Ovary (tissue), 9 donors: ENCODE measurements around the gene PITPNC1. TPM values are rescaled to one million over a fixed set of nuclear protein-coding genes. Genes with fewer than 3 reads are reported as not detected.
"Not testable (repeated sequence)": the region's sequence is repeated elsewhere in the genome, so short reads cannot be mapped to it uniquely, and the experiment has no call there.

Source experiments
- DNase-seq, 5 donors: peaks; one replicate each; pipeline ENCODE4 v3.0.0-alpha.2; 2019 to 2020
- H3K27ac ChIP-seq, 2 donors: fragments of 200-600 bp; one replicate each; pipeline versions ENCODE4 v1.5.1 to v1.8.0; 2019 to 2022
- H3K27me3 ChIP-seq: fragments of 200-600 bp; one replicate; pipeline ENCODE4 v1.8.0; 2022
- H3K36me3 ChIP-seq: fragments of 200-600 bp; sonication (generic); one replicate; pipeline ENCODE4 v1.5.1; 2019
- H3K4me1 ChIP-seq: one replicate; pipeline ENCODE4 v1.8.1; 2013; ENCODE audit warnings: mild to moderate bottlenecking, moderate library complexity; ENCODE audit not compliant: insufficient read depth
- H3K4me3 ChIP-seq: fragments of 200-600 bp; sonication (generic); one replicate; pipeline ENCODE4 v1.5.1; 2017
- H3K9me3 ChIP-seq, 2 donors: fragments of 200-600 bp in 1 of 2; sonication (generic) in 1 of 2; one replicate each; pipeline versions ENCODE4 v1.5.1 to v1.8.1; 2013 to 2019; ENCODE audit warnings: mild to moderate bottlenecking in 1 of 2, moderate library complexity in 1 of 2
- EP300 ChIP-seq: sonication (generic); formaldehyde crosslinking; IDR thresholded peaks from one replicate; pipeline ENCODE4 v1.6.1; 2017; ENCODE audit warnings: antibody characterized with exemption
- POLR2A ChIP-seq: fragments of 450-650 bp; IDR thresholded peaks from one replicate; pipeline ENCODE4 v1.6.1; 2017; ENCODE audit warnings: antibody characterized with exemption, mild to moderate bottlenecking, moderate library complexity
- WGBS, 3 donors: extraction: QIAGEN DNeasy Blood & Tissue Kit in 1 of 3; methylation state at CpG; one replicate each; pipeline versions ENCODE4 v1.1.5 to v1.1.7; 2013 to 2017; 5-methylcytosine and 5-hydroxymethylcytosine counted together
- intact Hi-C, 4 donors: fragments of 100-400 bp; cut with DNase I; formaldehyde crosslinking; loops; one replicate each; pipeline versions ENCODE4 v1.11.0 to v1.15.1; 2022 to 2023
- polyA plus RNA-seq, 2 donors: library from polyadenylated mRNA; stranded (reverse); fragments of 200-250 nt in 1 of 2; fragments of 350-450 nt in 1 of 2; fragmentation: Illumina TruSeq in 1 of 2; extraction: RNeasy Lipid Tissue Mini Kit (QIAGEN cat#74804) in 1 of 2; gene quantifications; one replicate each; pipeline ENCODE4 v1.2.3, GENCODE V29; 2013 to 2014
- total RNA-seq, 7 donors: library from RNA; depleted of rRNA in 2 of 7; stranded (reverse); fragments of >200 nt in 2 of 7; fragmentation: NEBNext Ultra II Directional in 3 of 7; extraction: Animal tissue kit (Norgen Biotek cat#: 25700) in 3 of 7; gene quantifications; one replicate each; pipeline versions ENCODE4 v1.1.0 to v1.2.4, GENCODE V29; 2016 to 2023
- TF ChIP-seq, protein P1 (sequence below), 3 donors: fragments of 450-650 bp in 2 of 3; fragments of 200-600 bp in 1 of 3; IDR thresholded peaks; one replicate each; pipeline versions ENCODE4 v1.5.1 to v1.8.0; 2016 to 2022; ENCODE audit warnings: antibody characterized with exemption in 3 of 3, mild to moderate bottlenecking in 1 of 3
- donor health status: DM: no; HTN: no; CAD: no; lungs with moderate emphysema.
- donor health status: DM: no; HTN: no; CAD: no.
- donor health status: Bipolar disorder and iron deficiency.
- donor health status: DM: yes; HTN: yes; CAD: no.
- donor health status: DM: no; HTN: no; CAD: no.
- donor health status: DM: yes; HTN: yes; CAD: no.

The PITPNC1 gene
- total and polyA plus RNA-seq, 9 donors, result 14.9 to 40.9 (median 23.8) TPM

- DNase-seq, result no peak
- TF ChIP-seq POLR2A, result no peak
- no peak for TF ChIP-seq EP300
- TF ChIP-seq, protein P1, sequence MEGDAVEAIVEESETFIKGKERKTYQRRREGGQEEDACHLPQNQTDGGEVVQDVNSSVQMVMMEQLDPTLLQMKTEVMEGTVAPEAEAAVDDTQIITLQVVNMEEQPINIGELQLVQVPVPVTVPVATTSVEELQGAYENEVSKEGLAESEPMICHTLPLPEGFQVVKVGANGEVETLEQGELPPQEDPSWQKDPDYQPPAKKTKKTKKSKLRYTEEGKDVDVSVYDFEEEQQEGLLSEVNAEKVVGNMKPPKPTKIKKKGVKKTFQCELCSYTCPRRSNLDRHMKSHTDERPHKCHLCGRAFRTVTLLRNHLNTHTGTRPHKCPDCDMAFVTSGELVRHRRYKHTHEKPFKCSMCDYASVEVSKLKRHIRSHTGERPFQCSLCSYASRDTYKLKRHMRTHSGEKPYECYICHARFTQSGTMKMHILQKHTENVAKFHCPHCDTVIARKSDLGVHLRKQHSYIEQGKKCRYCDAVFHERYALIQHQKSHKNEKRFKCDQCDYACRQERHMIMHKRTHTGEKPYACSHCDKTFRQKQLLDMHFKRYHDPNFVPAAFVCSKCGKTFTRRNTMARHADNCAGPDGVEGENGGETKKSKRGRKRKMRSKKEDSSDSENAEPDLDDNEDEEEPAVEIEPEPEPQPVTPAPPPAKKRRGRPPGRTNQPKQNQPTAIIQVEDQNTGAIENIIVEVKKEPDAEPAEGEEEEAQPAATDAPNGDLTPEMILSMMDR (IDR thresholded peaks at IDR 0.05), result no peak
- Histone ChIP-seq H3K4me3 (no peak overlapping the region), H3K36me3 (no peaks in the 10 kb centered on the region), H3K4me1 (peaks cover 3% of the 10 kb centered on the region), H3K27me3 (no peaks in the 10 kb centered on the region), H3K27ac (no peak overlapping the region), H3K9me3 (no peaks in the 10 kb centered on the region)
- WGBS, 3 donors, result 34 to 40% (median 38%) methylated on average over 4 of the region's 4 CpGs
- intact Hi-C loops, result no loop called here
Observed at GRCh38 chr17:67514998-67515397, 137.9 kb downstream of the PITPNC1 start.

DNA sequence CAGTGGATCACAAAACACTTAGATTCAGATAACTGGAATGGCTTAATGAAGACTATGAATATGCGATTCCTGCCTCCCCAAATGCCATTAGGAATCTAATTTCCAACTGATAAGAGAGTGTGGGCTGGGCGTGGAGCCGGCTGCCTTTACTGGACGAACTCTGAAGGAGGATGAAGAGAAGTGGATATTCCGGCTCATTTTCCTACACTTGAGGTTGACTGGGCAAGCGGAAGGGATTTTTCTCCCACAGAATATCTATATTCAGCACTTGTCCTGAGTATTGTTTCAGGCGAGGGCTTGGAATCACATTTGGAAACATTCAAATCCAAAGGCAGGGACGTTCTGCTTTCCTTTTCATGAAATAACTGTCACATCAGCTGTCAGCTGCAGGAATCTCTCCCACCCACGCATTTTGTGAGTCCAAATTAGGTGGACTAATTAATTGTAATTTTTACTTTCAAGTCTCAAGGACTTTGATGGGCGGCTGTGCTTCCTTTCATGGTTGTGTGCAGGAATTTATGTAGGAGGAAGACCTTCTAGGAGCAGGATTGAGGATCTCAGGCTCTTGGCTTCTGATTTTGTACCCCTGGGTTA, 138.5 kb downstream of the PITPNC1 start:
- no peak for DNase-seq
- H3K27me3 ChIP-seq, result no peaks in the 10 kb centered on the region
- H3K27ac ChIP-seq, result no peak overlapping the region
- H3K4me1 ChIP-seq, result peaks cover 3% of the 10 kb centered on the region
- 29 to 30% (median 29%) methylated on average over 10 of the region's 10 CpGs for WGBS, 3 donors
- TF ChIP-seq POLR2A (no peak), EP300 (no peak)
- TF ChIP-seq, protein P1 (IDR thresholded peaks at IDR 0.05), result no peak
- intact Hi-C loops, result no loop called here
- no peaks in the 10 kb centered on the region for H3K36me3 ChIP-seq
- no peaks in the 10 kb centered on the region for H3K9me3 ChIP-seq
- H3K4me3 ChIP-seq, result no peak overlapping the region

- H3K27me3 ChIP-seq, intact Hi-C loops, DNase-seq, H3K9me3 ChIP-seq, H3K4me1 ChIP-seq, H3K4me3 ChIP-seq, H3K36me3 ChIP-seq, H3K27ac ChIP-seq: not testable (repeated sequence)
- WGBS, 3 donors, result 95 to 99% (median 96%) methylated on average over 10 of the region's 10 CpGs
Observed at GRCh38 chr17:67516571-67516970, 139.5 kb downstream of the PITPNC1 start.

DNA sequence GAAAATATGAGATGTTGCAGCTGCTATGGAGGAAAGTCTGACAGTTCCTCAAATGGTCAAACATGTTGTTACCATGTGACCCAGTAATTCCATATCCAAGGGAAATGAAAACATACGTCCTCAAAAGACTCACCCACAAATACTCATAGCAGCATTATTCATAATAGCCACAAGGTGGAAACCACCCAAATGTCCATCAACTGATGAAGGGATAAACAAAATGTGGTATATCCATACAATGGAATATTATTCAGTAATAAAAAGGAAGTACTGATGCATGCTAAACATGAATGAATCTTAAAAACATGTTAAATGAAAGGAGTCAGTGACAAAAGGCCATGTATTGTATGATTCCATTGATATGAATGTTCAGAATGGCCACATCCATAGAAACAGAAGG, 140.2 kb downstream of the PITPNC1 start:
- WGBS, 3 donors, result 52 to 77% (median 73%) methylated on average over 1 of the region's 1 CpG
- intact Hi-C loops, result no loop called here
- TF ChIP-seq, protein P1 (IDR thresholded peaks at IDR 0.05), result no peak
- TF ChIP-seq EP300 (no peak), POLR2A (no peak)
- H3K4me3 ChIP-seq, result no peak overlapping the region
- H3K27me3 ChIP-seq, result no peaks in the 10 kb centered on the region
- H3K36me3 ChIP-seq, result no peaks in the 10 kb centered on the region
- H3K4me1 ChIP-seq, result peaks cover 3% of the 10 kb centered on the region
- no peaks in the 10 kb centered on the region for H3K9me3 ChIP-seq
- no peak overlapping the region for H3K27ac ChIP-seq
- no peak for DNase-seq

GRCh38 chr17:67518876-67519275, 141.8 kb downstream of the PITPNC1 start:
- Histone ChIP-seq H3K27ac (no peak overlapping the region), H3K4me1 (peaks cover 3% of the 10 kb centered on the region), H3K4me3 (no peak overlapping the region), H3K27me3 (no peaks in the 10 kb centered on the region), H3K9me3 (no peaks in the 10 kb centered on the region), H3K36me3 (no peaks in the 10 kb centered on the region)
- intact Hi-C loops, result no loop called here
- 97 to 99% (median 97%) methylated on average over 3 of the region's 3 CpGs for WGBS, 3 donors
- no peak for TF ChIP-seq POLR2A
- TF ChIP-seq, protein P1 (IDR thresholded peaks at IDR 0.05), result no peak
- no peak for DNase-seq
